Measurements from ENCODE around the gene ASNSD1.
"Not testable (repeated sequence)": the region's sequence is repeated elsewhere in the genome, so short reads cannot be mapped to it uniquely, and the experiment has no call there.

ASNSD1 gene

DNA sequence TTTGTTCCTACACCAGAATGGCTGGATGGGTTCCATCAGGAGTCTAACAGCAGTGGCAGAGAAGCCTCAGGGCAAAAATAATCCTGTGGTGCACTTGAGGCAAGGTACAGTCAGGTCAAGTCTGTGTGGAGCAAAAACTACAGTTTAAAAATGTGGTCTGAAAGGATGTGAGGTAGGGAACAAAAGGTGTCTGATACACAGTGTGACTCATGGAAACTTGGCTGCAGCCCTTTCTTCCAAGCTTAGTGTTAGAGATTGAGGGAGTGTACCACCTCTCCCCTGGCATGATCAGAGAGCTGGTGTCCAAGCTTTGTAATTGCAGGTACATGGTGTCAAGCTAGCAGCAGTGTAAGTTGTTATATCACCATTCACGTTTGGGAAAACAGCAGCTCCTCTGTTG, 22.1 kb downstream of the ASNSD1 start:
- peak; percentile 18 for DNase-seq (ENCODE audit: low read depth, low spot score)
- no peak overlapping the region for H3K27ac ChIP-seq

DNA sequence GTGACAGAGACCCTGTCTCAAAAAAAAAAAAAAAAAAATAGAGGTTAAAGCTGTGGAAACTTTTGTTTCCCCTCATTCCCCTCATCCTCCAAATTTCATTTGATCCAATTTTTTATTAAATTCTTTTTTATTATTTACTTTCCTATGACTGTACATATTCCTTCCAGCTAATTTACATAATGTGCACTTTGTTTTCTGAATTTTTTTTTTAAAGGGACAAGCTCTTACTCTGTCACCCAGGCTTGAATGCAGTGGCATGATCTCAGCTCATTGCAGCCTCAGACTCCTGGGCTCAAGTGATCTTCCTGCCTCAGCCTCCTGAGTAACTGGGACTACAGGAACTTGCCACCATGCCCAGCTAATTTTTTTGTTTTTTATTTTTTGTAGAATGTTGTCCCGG, 23.6 kb downstream of the ASNSD1 start:
- no peak for DNase-seq (ENCODE audit: low read depth, low spot score)
- H3K27ac ChIP-seq = no peak overlapping the region

DNA sequence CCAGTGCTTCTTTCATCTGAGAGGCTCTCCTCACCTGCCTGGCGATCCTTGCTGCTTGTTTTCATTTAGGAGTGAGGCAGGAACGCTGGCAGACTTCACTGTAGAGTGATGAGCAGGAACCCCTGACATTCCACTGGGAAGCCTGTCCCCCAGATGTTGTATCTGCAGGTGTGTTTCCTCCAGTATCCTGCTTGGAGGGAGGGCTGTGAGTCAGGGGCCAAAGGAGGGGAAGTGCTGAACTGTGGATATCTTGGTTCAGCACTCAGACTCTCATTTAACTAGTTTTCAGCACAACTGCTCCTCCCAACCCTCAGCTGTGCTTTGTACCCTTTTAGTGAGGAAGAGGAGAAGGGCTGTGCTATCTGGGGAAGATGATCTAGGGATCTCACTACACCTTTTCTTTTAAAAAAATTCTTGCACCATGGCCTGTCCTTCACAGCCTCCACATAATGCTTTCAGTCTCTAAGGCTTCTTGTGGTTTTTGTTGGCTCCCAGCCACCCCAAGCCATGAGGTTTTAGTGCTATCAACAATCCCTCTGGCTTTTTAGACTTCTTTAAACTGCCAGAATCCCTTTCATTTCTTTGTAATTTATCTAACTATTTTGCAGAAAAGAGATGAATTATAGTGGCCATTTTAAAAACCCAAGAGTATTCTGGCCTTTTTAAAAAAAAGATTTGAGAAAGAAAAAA, 24.4 kb downstream of the ASNSD1 start:
- no peak overlapping the region for H3K27ac ChIP-seq
- no peak for DNase-seq (ENCODE audit: low read depth, low spot score)

DNA sequence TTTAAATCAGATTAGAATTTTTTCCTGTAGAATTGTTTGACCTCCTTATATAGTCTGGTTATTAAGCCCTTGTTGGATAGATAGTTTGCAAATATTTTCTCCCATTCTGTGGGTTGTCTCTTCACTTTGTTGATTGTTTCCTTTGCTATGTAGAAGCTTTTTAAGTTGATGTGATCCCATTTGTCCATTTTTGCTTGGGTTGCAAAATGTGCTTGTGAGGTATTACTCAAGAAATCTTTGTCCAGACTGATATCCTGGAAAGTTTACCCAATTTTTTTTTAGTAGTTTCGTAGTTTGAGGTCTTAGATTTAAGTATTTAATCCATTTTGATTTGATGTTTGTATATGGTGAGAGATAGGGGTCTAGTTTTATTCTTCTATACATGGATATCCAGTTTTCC, 26.5 kb downstream of the ASNSD1 start:
- DNase-seq (ENCODE audit: low read depth, low spot score); H3K27ac ChIP-seq: not testable (repeated sequence)

DNA sequence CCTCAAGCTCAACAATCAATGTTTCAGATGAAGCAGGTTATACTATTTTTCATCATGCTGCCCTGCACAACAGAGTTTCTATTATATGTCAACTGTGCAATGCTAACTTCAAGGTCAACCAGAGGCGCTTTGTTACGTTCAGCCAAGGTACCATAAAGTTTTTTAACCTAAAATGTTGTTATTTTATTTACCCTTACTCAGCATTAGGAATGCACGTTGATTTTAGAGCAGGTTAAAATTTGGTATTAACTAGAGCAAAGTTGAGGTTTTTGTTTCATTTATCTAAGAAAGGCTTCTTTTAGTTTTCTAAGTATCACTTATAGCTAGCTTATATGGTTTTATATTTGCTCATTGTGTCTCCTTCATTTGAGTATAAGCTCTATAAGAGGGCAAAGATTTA, 35.0 kb downstream of the ASNSD1 start:
- DNase-seq (ENCODE audit: low read depth, low spot score) = no peak
- H3K27ac ChIP-seq = no peak overlapping the region

DNA sequence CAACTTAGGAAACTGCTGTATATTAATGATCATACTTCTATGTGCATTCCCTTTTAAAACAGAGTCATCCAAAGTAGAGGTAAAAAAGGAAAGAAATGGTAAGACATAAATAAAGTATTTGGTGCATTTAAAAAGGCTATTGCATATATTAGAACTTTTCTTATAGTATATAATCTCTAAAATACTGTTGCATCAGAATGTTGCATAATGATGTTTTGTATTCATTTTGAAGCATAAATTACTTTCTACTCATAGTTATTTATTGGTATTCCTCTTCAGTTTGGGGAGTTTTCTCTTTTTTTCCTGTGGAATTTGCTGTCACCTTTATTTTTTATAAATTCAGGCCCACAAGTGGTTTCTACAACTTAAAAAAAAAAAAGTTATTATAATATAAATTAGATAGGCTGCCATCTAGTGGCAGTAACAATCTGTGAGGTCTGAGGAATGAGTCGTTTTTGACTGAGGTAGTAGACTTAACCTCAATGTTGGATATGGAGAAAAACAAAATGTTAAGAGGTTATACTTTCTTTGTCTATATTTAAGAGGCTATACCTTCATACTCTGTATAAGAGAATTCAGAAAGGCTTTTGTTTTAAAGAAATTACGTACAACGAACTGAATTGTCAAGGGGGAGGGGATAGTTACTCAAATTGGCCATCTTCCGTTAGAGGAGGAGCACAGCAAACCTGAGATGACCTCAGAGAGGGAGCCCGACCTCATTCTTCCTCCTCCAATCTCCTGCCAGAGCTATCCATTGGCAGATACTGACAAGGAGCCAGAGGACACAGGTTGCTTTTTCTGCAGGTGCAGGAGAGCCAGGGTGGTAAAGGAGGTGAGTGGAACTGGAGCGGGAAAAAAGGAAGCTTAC, 37.0 kb downstream of the ASNSD1 start:
- no peak overlapping the region for H3K27ac ChIP-seq
- no peak for DNase-seq (ENCODE audit: low read depth, low spot score)

DNA sequence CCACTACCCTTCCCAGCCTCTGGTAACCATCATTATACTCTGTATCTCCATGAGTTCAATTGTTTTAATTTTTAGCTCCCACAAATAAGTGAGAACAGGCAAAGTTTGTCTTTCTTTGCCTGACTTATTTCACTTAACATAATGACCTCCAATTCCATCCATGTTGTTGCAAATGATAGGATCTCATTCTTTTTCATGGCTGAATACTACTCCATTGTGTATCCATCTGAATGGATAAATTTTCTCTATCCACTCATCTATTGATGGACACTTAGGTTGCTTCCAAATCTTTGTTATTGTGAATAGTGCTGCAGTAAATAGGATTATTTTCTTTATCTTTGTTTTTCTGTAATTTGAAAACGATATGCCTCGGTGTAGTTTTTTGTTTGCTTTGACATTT, 39.4 kb downstream of the ASNSD1 start:
- H3K27ac ChIP-seq = no peak overlapping the region
- no peak for DNase-seq (ENCODE audit: low read depth, low spot score)

DNA sequence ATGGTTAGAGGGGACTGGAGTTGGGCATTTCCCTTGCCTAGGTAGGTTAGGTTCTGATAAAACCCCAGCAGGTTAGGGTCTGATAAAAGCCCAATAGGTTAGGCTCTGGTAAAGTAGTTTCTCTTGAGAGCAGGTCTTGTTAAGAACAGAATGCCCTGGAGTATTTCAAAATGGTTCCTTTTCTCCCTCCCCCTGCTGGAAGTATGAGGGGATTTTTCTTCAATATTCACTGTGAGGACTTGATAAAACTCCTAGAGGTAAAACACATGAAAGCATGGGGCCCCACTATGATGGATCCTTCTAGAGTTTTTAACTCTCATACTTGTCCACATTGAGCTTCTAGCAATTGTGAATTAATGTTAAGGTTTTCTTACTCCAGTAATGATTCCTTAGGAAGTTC, 40.8 kb downstream of the ASNSD1 start:
- no peak for DNase-seq (ENCODE audit: low read depth, low spot score)
- no peak overlapping the region for H3K27ac ChIP-seq

DNA sequence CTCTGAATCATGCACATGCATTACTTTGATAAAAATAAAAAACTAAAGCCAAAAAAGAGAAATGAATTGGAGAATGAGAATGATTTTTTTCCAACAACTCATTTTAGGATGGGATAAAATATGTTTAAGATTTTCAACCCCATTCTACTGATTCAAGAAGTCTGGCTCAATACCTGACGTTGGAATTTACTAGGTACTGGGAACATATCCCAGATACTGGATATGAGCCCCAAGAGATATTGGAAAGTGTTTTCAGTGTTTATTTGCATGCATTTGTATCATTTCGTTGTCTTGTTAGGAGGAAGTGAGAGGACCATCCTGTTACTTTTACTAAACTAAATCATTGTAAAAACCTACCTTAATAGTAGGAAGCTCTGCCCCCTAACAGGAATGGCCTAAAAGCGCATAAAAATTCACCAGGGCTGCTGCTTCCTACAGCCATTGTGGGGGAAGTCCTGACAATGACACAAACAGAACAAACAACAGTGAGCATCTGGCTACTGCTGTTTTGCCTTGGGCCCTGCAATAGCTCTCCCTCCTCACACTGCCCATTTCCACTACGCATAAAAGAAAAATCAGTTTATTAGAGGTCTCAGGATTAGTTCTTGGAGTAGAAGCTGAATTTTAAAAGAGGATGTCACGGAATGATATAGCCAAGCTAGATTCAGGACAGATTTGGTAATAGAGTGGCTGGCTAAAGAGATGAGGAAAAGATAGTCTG, 48.4 kb downstream of the ASNSD1 start:
- DNase-seq (ENCODE audit: low read depth, low spot score) = no peak
- no peak overlapping the region for H3K27ac ChIP-seq

DNA sequence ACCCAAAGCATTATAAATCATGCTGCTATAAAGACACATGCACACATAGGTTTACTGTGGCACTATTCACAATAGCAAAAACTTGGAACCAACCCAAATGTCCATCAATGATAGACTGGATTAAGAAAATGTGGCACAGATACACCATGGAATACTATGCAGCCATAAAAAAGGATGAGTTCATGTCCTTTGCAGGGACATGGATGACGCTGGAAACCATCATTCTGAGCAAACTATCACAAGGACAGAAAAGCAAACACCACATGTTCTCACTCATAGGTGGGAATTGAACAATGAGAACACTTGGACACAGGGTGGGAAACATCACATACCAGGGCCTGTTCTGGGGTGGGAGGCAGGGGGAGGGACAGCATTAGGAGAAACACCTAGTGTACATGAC, 56.3 kb downstream of the ASNSD1 start:
- H3K27ac ChIP-seq; DNase-seq (ENCODE audit: low read depth, low spot score): not testable (repeated sequence)

DNA sequence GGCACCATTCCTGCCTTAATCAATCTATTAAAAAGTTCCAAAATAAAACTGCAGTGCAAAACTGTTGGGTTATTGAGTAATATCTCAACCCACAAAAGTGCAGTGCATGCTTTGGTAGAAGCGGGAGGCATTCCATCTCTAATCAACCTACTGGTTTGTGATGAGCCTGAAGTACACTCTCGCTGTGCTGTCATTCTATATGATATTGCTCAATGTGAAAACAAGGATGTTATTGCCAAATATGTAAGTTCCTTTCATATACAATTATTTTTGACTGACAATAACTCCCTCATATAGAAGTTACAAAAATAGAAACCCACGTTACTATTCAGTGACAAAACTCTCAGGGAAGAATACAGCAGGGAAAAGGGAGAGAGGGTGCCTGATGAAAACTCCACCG, 58.3 kb downstream of the ASNSD1 start:
- no peak overlapping the region for H3K27ac ChIP-seq
- DNase-seq (ENCODE audit: low read depth, low spot score) = no peak
